ENCODE measurements around the gene SH2D3C.

DNA sequence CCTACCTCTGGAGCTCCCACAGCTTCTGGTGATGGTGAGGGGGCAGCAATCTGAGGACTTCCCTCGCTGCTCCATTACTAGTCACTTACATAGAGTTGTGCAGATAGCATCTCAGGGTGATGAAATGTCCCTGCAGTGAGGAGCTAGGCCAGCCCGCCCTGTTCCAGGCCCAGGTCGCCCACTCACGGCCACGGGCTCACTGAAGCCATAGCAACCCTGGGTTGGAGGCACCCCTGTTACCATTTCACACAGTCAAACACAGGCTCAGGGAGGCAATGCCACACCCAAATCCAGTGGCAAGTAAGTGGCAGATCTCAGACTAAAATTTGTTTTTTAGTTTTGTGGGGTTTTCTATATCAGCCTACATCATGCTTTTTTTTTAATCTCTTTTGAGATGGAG lies 19.6 kb downstream of the SH2D3C start:
- TF ChIP-seq POLR2A (IDR thresholded peaks at IDR 0.05) (no peak), EP300 (IDR thresholded peaks at IDR 0.05) (no peak), POLR2AphosphoS5 (IDR thresholded peaks at IDR 0.05) (no peak)
- TF ChIP-seq, protein P1, sequence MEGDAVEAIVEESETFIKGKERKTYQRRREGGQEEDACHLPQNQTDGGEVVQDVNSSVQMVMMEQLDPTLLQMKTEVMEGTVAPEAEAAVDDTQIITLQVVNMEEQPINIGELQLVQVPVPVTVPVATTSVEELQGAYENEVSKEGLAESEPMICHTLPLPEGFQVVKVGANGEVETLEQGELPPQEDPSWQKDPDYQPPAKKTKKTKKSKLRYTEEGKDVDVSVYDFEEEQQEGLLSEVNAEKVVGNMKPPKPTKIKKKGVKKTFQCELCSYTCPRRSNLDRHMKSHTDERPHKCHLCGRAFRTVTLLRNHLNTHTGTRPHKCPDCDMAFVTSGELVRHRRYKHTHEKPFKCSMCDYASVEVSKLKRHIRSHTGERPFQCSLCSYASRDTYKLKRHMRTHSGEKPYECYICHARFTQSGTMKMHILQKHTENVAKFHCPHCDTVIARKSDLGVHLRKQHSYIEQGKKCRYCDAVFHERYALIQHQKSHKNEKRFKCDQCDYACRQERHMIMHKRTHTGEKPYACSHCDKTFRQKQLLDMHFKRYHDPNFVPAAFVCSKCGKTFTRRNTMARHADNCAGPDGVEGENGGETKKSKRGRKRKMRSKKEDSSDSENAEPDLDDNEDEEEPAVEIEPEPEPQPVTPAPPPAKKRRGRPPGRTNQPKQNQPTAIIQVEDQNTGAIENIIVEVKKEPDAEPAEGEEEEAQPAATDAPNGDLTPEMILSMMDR (IDR thresholded peaks at IDR 0.05) = no peak
